ENCODE results near the gene LIPE.

- TF ChIP-seq CTCF (IDR thresholded peaks at IDR 0.05; ENCODE audit: borderline replicate concordance, extremely low read depth, low read length, poor library complexity, severe bottlenecking): no peak
- no peak for TF ChIP-seq EZH2 (IDR thresholded peaks at IDR 0.05; ENCODE audit: borderline replicate concordance, low read depth, low read length, severe bottlenecking)
Observed at GRCh38 chr19:42468273-42468796, 41.1 kb upstream of the LIPE start.

Measured in DND-41 (cell line).